Measurements from ENCODE around the gene PON2. TPM values are rescaled to one million over a fixed set of nuclear protein-coding genes. Genes with fewer than 3 reads are reported as not detected.
"Not testable (repeated sequence)": the region's sequence is repeated elsewhere in the genome, so short reads cannot be mapped to it uniquely, and the experiment has no call there.

Gene PON2
- total RNA-seq, 1 donor from 2014 or later = 77.5 TPM

GRCh38 chr7:95389516-95389915 is 45.3 kb downstream of the PON2 start:
- no peak for TF ChIP-seq CTCF (IDR thresholded peaks at IDR 0.05; ENCODE audit: insufficient read depth, low read length, poor library complexity, severe bottlenecking)
- Histone ChIP-seq H3K4me3 (ENCODE audit: low read depth, low read length) (no peak overlapping the region), H3K27me3 (ENCODE audit: control insufficient read depth, insufficient read depth, low read length) (no peaks in the 10 kb centered on the region), H3K36me3 (ENCODE audit: control insufficient read depth, insufficient read depth, low read length) (no peaks in the 10 kb centered on the region)
- DNase-seq (ENCODE audit: low read depth) = no peak

GRCh38 chr7:95379457-95379856 is 55.4 kb downstream of the PON2 start:
- H3K4me3 ChIP-seq (ENCODE audit: low read depth, low read length); H3K27me3 ChIP-seq (ENCODE audit: control insufficient read depth, insufficient read depth, low read length); H3K36me3 ChIP-seq (ENCODE audit: control insufficient read depth, insufficient read depth, low read length); DNase-seq (ENCODE audit: low read depth): not testable (repeated sequence)

- Histone ChIP-seq H3K36me3 (ENCODE audit: control insufficient read depth, insufficient read depth, low read length) (no peaks in the 10 kb centered on the region), H3K27me3 (ENCODE audit: control insufficient read depth, insufficient read depth, low read length) (no peaks in the 10 kb centered on the region), H3K4me3 (ENCODE audit: low read depth, low read length) (no peak overlapping the region)
- no peak for DNase-seq (ENCODE audit: low read depth)
- TF ChIP-seq CTCF (IDR thresholded peaks at IDR 0.05; ENCODE audit: insufficient read depth, low read length, poor library complexity, severe bottlenecking) = no peak
Observed at GRCh38 chr7:95376632-95377400, 58.0 kb downstream of the PON2 start.

- no peaks in the 10 kb centered on the region for H3K36me3 ChIP-seq (ENCODE audit: control insufficient read depth, insufficient read depth, low read length)
- no peak for TF ChIP-seq CTCF (IDR thresholded peaks at IDR 0.05; ENCODE audit: insufficient read depth, low read length, poor library complexity, severe bottlenecking)
- H3K4me3 ChIP-seq (ENCODE audit: low read depth, low read length) = no peak overlapping the region
- DNase-seq (ENCODE audit: low read depth) = no peak
- H3K27me3 ChIP-seq (ENCODE audit: control insufficient read depth, insufficient read depth, low read length) = no peaks in the 10 kb centered on the region
Observed at GRCh38 chr7:95375591-95376257, 59.1 kb downstream of the PON2 start.

GRCh38 chr7:95373323-95373722 is 61.5 kb downstream of the PON2 start:
- TF ChIP-seq CTCF (IDR thresholded peaks at IDR 0.05; ENCODE audit: insufficient read depth, low read length, poor library complexity, severe bottlenecking) = no peak
- no peaks in the 10 kb centered on the region for H3K27me3 ChIP-seq (ENCODE audit: control insufficient read depth, insufficient read depth, low read length)
- H3K36me3 ChIP-seq (ENCODE audit: control insufficient read depth, insufficient read depth, low read length) = no peaks in the 10 kb centered on the region
- no peak for DNase-seq (ENCODE audit: low read depth)
- no peak overlapping the region for H3K4me3 ChIP-seq (ENCODE audit: low read depth, low read length)

- no peaks in the 10 kb centered on the region for H3K36me3 ChIP-seq (ENCODE audit: control insufficient read depth, insufficient read depth, low read length)
- no peak overlapping the region for H3K4me3 ChIP-seq (ENCODE audit: low read depth, low read length)
- TF ChIP-seq CTCF (IDR thresholded peaks at IDR 0.05; ENCODE audit: insufficient read depth, low read length, poor library complexity, severe bottlenecking) = no peak
- DNase-seq (ENCODE audit: low read depth) = no peak
- H3K27me3 ChIP-seq (ENCODE audit: control insufficient read depth, insufficient read depth, low read length) = no peaks in the 10 kb centered on the region
Observed at GRCh38 chr7:95368235-95368634, 66.6 kb downstream of the PON2 start.
